ENCODE measurements around the gene AP3B1. TPM values are rescaled to one million over a fixed set of nuclear protein-coding genes. Genes with fewer than 3 reads are reported as not detected.

The AP3B1 gene
- polyA plus RNA-seq, 1 of the 3 experiments (the other 2 are of a cell fraction): 18.0 TPM

GRCh38 chr5:78108564-78108963 is 185.9 kb downstream of the AP3B1 start:
- H3K4me3 ChIP-seq (ENCODE audit: low read depth in 2 of 2, low read length in 1 of 2): no peak overlapping the region
- H3K4me1 ChIP-seq (ENCODE audit: control insufficient read depth in 1 of 2, insufficient read depth in 2 of 2, low read depth in 1 of 2, low read length in 1 of 2): peaks cover 0 to 3% of the 10 kb centered on the region in 2 experiments; a peak in 2 of 4 replicates
- TF ChIP-seq RFX5 (IDR thresholded peaks at IDR 0.05; ENCODE audit: low read length) (no peak), USF2 (IDR thresholded peaks at IDR 0.05; ENCODE audit: borderline replicate concordance, low read depth, low read length) (no peak), SIN3A (IDR thresholded peaks at IDR 0.05; ENCODE audit: borderline replicate concordance, low read depth, low read length) (no peak), MXI1 (IDR thresholded peaks at IDR 0.05; ENCODE audit: low read depth, low read length) (no peak), TEAD4 (IDR thresholded peaks at IDR 0.05; ENCODE audit: borderline replicate concordance, insufficient read depth) (no peak), NFIC (IDR thresholded peaks at IDR 0.05; ENCODE audit: borderline replicate concordance) (no peak), USF1 (IDR thresholded peaks at IDR 0.05; ENCODE audit: borderline replicate concordance, low read depth) (no peak), MEF2A (IDR thresholded peaks at IDR 0.05; ENCODE audit: borderline replicate concordance, low read depth) (no peak), EZH2phosphoT487 (IDR thresholded peaks at IDR 0.05; ENCODE audit: borderline replicate concordance, low read depth) (no peak), TCF12 (IDR thresholded peaks at IDR 0.05) (no peak)
- TF ChIP-seq, protein P1, sequence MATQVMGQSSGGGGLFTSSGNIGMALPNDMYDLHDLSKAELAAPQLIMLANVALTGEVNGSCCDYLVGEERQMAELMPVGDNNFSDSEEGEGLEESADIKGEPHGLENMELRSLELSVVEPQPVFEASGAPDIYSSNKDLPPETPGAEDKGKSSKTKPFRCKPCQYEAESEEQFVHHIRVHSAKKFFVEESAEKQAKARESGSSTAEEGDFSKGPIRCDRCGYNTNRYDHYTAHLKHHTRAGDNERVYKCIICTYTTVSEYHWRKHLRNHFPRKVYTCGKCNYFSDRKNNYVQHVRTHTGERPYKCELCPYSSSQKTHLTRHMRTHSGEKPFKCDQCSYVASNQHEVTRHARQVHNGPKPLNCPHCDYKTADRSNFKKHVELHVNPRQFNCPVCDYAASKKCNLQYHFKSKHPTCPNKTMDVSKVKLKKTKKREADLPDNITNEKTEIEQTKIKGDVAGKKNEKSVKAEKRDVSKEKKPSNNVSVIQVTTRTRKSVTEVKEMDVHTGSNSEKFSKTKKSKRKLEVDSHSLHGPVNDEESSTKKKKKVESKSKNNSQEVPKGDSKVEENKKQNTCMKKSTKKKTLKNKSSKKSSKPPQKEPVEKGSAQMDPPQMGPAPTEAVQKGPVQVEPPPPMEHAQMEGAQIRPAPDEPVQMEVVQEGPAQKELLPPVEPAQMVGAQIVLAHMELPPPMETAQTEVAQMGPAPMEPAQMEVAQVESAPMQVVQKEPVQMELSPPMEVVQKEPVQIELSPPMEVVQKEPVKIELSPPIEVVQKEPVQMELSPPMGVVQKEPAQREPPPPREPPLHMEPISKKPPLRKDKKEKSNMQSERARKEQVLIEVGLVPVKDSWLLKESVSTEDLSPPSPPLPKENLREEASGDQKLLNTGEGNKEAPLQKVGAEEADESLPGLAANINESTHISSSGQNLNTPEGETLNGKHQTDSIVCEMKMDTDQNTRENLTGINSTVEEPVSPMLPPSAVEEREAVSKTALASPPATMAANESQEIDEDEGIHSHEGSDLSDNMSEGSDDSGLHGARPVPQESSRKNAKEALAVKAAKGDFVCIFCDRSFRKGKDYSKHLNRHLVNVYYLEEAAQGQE (IDR thresholded peaks at IDR 0.05; ENCODE audit: low read depth, low read length): no peak
- H3K27me3 ChIP-seq (ENCODE audit: insufficient read depth): no peaks in the 10 kb centered on the region
- no peaks in the 10 kb centered on the region for H3K79me2 ChIP-seq (ENCODE audit: insufficient read depth)
- H3K9me3 ChIP-seq: no peaks in the 10 kb centered on the region
- peaks cover 32 to 45% of the 10 kb centered on the region in 2 experiments for H3K36me3 ChIP-seq (replicated peaks in 1 of 2; ENCODE audit: control insufficient read depth in 1 of 2, insufficient read depth in 2 of 2, low read length in 1 of 2)
- 92% methylated on average over 3 of the region's 3 CpGs for WGBS (ENCODE audit: low lambda C conversion rate)
- H2AFZ ChIP-seq (ENCODE audit: low read depth): no peak overlapping the region
- H3F3A ChIP-seq (replicated peaks; ENCODE audit: insufficient read depth): no peaks in the 10 kb centered on the region
- no peak overlapping the region for H3K9ac ChIP-seq
- DNase-seq: no peak
- ChIA-PET POLR2A (no interaction called here), CTCF (no interaction called here)
- H3K27ac ChIP-seq (ENCODE audit: low read depth in 2 of 2, low read length in 1 of 2): no peak overlapping the region
- H3K4me2 ChIP-seq: no peak overlapping the region
- no peaks in the 10 kb centered on the region for H3K9me2 ChIP-seq
- no peaks in the 10 kb centered on the region for H4K20me1 ChIP-seq (ENCODE audit: insufficient read depth)
